ENCODE data around the gene PRR27. TPM values are rescaled to one million over a fixed set of nuclear protein-coding genes. Genes with fewer than 3 reads are reported as not detected.

The PRR27 gene
- total RNA-seq: not detected

- Histone ChIP-seq H3K27ac (no peak within 1 kb of the TSS), H3K4me3 (no peak within 1 kb of the TSS), H3K4me1 (no peaks in the 10 kb centered on the region), H3K27me3 (no peaks in the 10 kb centered on the region), H3K36me3 (no peaks in the 10 kb centered on the region), H3K9me3 (no peaks in the 10 kb centered on the region)
- intact Hi-C loops (cut with DNase I): no loop called here
- TF ChIP-seq POLR2A (IDR thresholded peaks at IDR 0.05) (no peak), CTCF (IDR thresholded peaks at IDR 0.05) (no peak)
- no peak for DNase-seq
- WGBS, 2 donors: 77 to 82% methylated on average over 3 of the region's 3 CpGs
Observed at GRCh38 chr4:70153937-70154336, at the start of gene PRR27. TSS of gene PRR27 (plus strand) at chr4:70154237. CDS start at chr4:70154376, 139 bp downstream.

GRCh38 chr4:70110917-70111316, 43.1 kb upstream of the PRR27 start:
- intact Hi-C loops (cut with DNase I): no loop called here
- Histone ChIP-seq H3K4me1 (no peaks in the 10 kb centered on the region), H3K9me3 (no peaks in the 10 kb centered on the region), H3K36me3 (no peaks in the 10 kb centered on the region), H3K27ac (no peak overlapping the region), H3K4me3 (no peak overlapping the region), H3K27me3 (no peaks in the 10 kb centered on the region)
- TF ChIP-seq CTCF (IDR thresholded peaks at IDR 0.05) (no peak), POLR2A (IDR thresholded peaks at IDR 0.05) (no peak)
- no peak for DNase-seq

- no peak for DNase-seq
- H3K36me3 ChIP-seq: no peaks in the 10 kb centered on the region
- H3K4me3 ChIP-seq: no peak overlapping the region
- H3K4me1 ChIP-seq: no peaks in the 10 kb centered on the region
- no peaks in the 10 kb centered on the region for H3K9me3 ChIP-seq
- H3K27ac ChIP-seq: no peak overlapping the region
- H3K27me3 ChIP-seq: no peaks in the 10 kb centered on the region
- 68 to 79% methylated on average over 1 of the region's 1 CpG for WGBS, 2 donors
- TF ChIP-seq POLR2A (IDR thresholded peaks at IDR 0.05) (no peak), CTCF (IDR thresholded peaks at IDR 0.05) (no peak)
- intact Hi-C loops (cut with DNase I): no loop called here
Observed at GRCh38 chr4:70113656-70114055, 40.4 kb upstream of the PRR27 start.

GRCh38 chr4:70114096-70114495, 39.9 kb upstream of the PRR27 start:
- no peak for TF ChIP-seq CTCF (IDR thresholded peaks at IDR 0.05)
- TF ChIP-seq POLR2A (IDR thresholded peaks at IDR 0.05): no peak
- Histone ChIP-seq H3K4me1 (no peaks in the 10 kb centered on the region), H3K36me3 (no peaks in the 10 kb centered on the region), H3K27ac (no peak overlapping the region), H3K4me3 (no peak overlapping the region), H3K27me3 (no peaks in the 10 kb centered on the region), H3K9me3 (no peaks in the 10 kb centered on the region)
- DNase-seq: no peak
- intact Hi-C loops (cut with DNase I): no loop called here
- WGBS, 2 donors: 49 to 66% methylated on average over 2 of the region's 2 CpGs

- Histone ChIP-seq H3K27me3 (no peaks in the 10 kb centered on the region), H3K36me3 (no peaks in the 10 kb centered on the region), H3K9me3 (no peaks in the 10 kb centered on the region), H3K4me1 (no peaks in the 10 kb centered on the region), H3K27ac (no peak overlapping the region), H3K4me3 (no peak overlapping the region)
- intact Hi-C loops (cut with DNase I): no loop called here
- DNase-seq: no peak
- 25 to 38% methylated on average over 1 of the region's 1 CpG for WGBS, 2 donors
- TF ChIP-seq POLR2A (IDR thresholded peaks at IDR 0.05) (no peak), CTCF (IDR thresholded peaks at IDR 0.05) (no peak)
Observed at GRCh38 chr4:70120323-70120722, 33.7 kb upstream of the PRR27 start.

Data from esophagus squamous epithelium (tissue), 5 donors.